GM18861 (cell line): ENCODE data around the gene TNFRSF17.
A peak's percentile ranks its signal among the peaks of the same experiment; 100 is the strongest.
"Not testable (repeated sequence)": the region's sequence is repeated elsewhere in the genome, so short reads cannot be mapped to it uniquely, and the experiment has no call there.

Experiments
- ATAC-seq: cut with Tn5 transposase; IDR thresholded peaks from one replicate; pipeline ENCODE4 v1.9.1; 2021; ENCODE audit not compliant: unreplicated experiment

TNFRSF17 gene

GRCh38 chr16:11968577-11968976 is 3.6 kb downstream of the TNFRSF17 start:
- ATAC-seq = no peak

GRCh38 chr16:11970292-11970691 is 5.3 kb downstream of the TNFRSF17 start:
- ATAC-seq = not testable (repeated sequence)

- no peak for ATAC-seq
Observed at GRCh38 chr16:11972128-11972527, 7.1 kb downstream of the TNFRSF17 start.

- no peak for ATAC-seq
Observed at GRCh38 chr16:11973070-11973469, 8.1 kb downstream of the TNFRSF17 start.

- ATAC-seq = no peak
Observed at GRCh38 chr16:11976850-11977375, 11.9 kb downstream of the TNFRSF17 start.

- no peak for ATAC-seq
Observed at GRCh38 chr16:11977376-11978041, 12.5 kb downstream of the TNFRSF17 start.

GRCh38 chr16:11978080-11978479 is 13.1 kb downstream of the TNFRSF17 start:
- no peak for ATAC-seq

GRCh38 chr16:11979013-11979672 is 14.1 kb downstream of the TNFRSF17 start:
- ATAC-seq = no peak

GRCh38 chr16:11980136-11980844 is 15.3 kb downstream of the TNFRSF17 start:
- peak; percentile 53 for ATAC-seq

- ATAC-seq = no peak
Observed at GRCh38 chr16:11985250-11985649, 20.2 kb downstream of the TNFRSF17 start.

- no peak for ATAC-seq
Observed at GRCh38 chr16:11986521-11987057, 21.6 kb downstream of the TNFRSF17 start.

GRCh38 chr16:11988258-11988978 is 23.4 kb downstream of the TNFRSF17 start:
- ATAC-seq = no peak

- ATAC-seq = peak; percentile 66
Observed at GRCh38 chr16:11990702-11991390, 25.8 kb downstream of the TNFRSF17 start.

- ATAC-seq = no peak
Observed at GRCh38 chr16:11992008-11992584, 27.1 kb downstream of the TNFRSF17 start.

GRCh38 chr16:11992586-11993524 is 27.8 kb downstream of the TNFRSF17 start:
- ATAC-seq = no peak

- no peak for ATAC-seq
Observed at GRCh38 chr16:11994143-11995119, 29.4 kb downstream of the TNFRSF17 start.

- no peak for ATAC-seq
Observed at GRCh38 chr16:11996433-11997330, 31.7 kb downstream of the TNFRSF17 start.
